Activated B cell treated with CpG ODN at 0.5 μM for 24 hours (primary cell): ENCODE data around the gene KCTD16. TPM values are rescaled to one million over a fixed set of nuclear protein-coding genes. Genes with fewer than 3 reads are reported as not detected.

Experiments used
- ATAC-seq: fragments of 200-7000 bp; cut with Tn5 transposase; one replicate; pipeline ENCODE4 v1.10.0; 2021; ENCODE audit warnings: low read depth, mild to moderate bottlenecking, moderate library complexity
- CTCF ChIA-PET: fragments of 350-600 bp; sonication (Branson Sonifier 250); formaldehyde crosslinking; loops from one replicate; lab custom pipeline; 2021; ENCODE audit warnings: antibody characterized with exemption; lab: Charles Lee
- POLR2A ChIA-PET: fragments of 350-600 bp; sonication (Branson Sonifier 250); formaldehyde crosslinking; loops from one replicate; lab custom pipeline; 2021; ENCODE audit warnings: antibody characterized with exemption; lab: Charles Lee
- DNase-seq: peaks from one replicate; pipeline ENCODE4 v3.0.0; 2022
- H3K27ac Mint-ChIP-seq: one replicate; pipeline ENCODE4 v1.8.0; 2020; ENCODE audit warnings: mixed read lengths
- H3K27me3 Mint-ChIP-seq: one replicate; pipeline ENCODE4 v1.8.0; 2021; ENCODE audit warnings: mixed read lengths
- H3K36me3 Mint-ChIP-seq: one replicate; pipeline ENCODE4 v1.8.0; 2021; ENCODE audit warnings: low read depth, mixed read lengths
- H3K4me1 Mint-ChIP-seq: one replicate; pipeline ENCODE4 v1.8.0; 2021; ENCODE audit warnings: mixed read lengths
- H3K4me3 Mint-ChIP-seq: one replicate; pipeline ENCODE4 v1.8.0; 2020; ENCODE audit warnings: mild to moderate bottlenecking, mixed read lengths
- H3K9me3 Mint-ChIP-seq: one replicate; pipeline ENCODE4 v1.8.0; 2020; ENCODE audit warnings: mixed read lengths
- intact Hi-C: fragments of 100-400 bp; cut with micrococcal nuclease; formaldehyde crosslinking; loops from one replicate; pipeline ENCODE4 v1.15.1; 2024
- total RNA-seq: library from RNA; stranded (reverse); gene quantifications from 2 replicates; pipeline ENCODE4 v1.2.3, GENCODE V29; 2022
- TF ChIP-seq, protein P1 (sequence below): fragments of 200-600 bp; IDR thresholded peaks from one replicate; pipeline ENCODE4 v1.8.0; 2022; ENCODE audit warnings: antibody characterized with exemption, mild to moderate bottlenecking

The KCTD16 gene
- total RNA-seq, 1 donor from 2014 or later, result not detected

DNA sequence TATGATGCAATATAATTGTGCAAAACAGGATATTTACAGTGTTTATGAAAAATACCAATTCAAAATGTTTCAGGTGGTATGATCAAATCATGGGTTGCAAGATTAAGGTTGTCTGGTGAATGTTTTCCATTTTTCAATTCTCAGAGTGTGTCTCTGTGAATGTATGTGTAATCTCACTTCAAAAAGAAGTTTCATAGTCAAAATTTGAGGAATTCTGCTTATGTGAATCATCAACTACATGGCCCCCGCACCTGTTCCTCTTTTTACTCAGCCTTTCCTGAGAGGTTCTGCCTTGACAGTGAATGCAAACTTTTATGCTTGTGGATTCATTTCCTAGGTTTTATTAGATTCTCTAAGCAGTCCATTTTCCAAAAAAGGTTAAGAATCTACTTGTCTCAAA lies 32.1 kb downstream of the KCTD16 start:
- no peaks in the 10 kb centered on the region for H3K9me3 Mint-ChIP-seq
- ATAC-seq (no peak), DNase-seq (no peak)
- H3K36me3 Mint-ChIP-seq, result no peaks in the 10 kb centered on the region
- TF ChIP-seq, protein P1, sequence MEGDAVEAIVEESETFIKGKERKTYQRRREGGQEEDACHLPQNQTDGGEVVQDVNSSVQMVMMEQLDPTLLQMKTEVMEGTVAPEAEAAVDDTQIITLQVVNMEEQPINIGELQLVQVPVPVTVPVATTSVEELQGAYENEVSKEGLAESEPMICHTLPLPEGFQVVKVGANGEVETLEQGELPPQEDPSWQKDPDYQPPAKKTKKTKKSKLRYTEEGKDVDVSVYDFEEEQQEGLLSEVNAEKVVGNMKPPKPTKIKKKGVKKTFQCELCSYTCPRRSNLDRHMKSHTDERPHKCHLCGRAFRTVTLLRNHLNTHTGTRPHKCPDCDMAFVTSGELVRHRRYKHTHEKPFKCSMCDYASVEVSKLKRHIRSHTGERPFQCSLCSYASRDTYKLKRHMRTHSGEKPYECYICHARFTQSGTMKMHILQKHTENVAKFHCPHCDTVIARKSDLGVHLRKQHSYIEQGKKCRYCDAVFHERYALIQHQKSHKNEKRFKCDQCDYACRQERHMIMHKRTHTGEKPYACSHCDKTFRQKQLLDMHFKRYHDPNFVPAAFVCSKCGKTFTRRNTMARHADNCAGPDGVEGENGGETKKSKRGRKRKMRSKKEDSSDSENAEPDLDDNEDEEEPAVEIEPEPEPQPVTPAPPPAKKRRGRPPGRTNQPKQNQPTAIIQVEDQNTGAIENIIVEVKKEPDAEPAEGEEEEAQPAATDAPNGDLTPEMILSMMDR, result no peak
- peaks cover 48% of the 10 kb centered on the region for H3K27me3 Mint-ChIP-seq
- H3K27ac Mint-ChIP-seq, result no peak overlapping the region
- intact Hi-C loops, result loop anchor here (1.0 to 10.0 kb wide), 4 partner anchors 1035 to 1929 kb away; no protein-coding TSS in a partner anchor
- POLR2A ChIA-PET, result no interaction called here
- CTCF ChIA-PET, result interaction anchor here (1.8 kb wide), 1 partner anchor 1928 kb away, joined by 12 read pairs; no protein-coding TSS in a partner anchor
- no peak overlapping the region for H3K4me3 Mint-ChIP-seq
- no peaks in the 10 kb centered on the region for H3K4me1 Mint-ChIP-seq

DNA sequence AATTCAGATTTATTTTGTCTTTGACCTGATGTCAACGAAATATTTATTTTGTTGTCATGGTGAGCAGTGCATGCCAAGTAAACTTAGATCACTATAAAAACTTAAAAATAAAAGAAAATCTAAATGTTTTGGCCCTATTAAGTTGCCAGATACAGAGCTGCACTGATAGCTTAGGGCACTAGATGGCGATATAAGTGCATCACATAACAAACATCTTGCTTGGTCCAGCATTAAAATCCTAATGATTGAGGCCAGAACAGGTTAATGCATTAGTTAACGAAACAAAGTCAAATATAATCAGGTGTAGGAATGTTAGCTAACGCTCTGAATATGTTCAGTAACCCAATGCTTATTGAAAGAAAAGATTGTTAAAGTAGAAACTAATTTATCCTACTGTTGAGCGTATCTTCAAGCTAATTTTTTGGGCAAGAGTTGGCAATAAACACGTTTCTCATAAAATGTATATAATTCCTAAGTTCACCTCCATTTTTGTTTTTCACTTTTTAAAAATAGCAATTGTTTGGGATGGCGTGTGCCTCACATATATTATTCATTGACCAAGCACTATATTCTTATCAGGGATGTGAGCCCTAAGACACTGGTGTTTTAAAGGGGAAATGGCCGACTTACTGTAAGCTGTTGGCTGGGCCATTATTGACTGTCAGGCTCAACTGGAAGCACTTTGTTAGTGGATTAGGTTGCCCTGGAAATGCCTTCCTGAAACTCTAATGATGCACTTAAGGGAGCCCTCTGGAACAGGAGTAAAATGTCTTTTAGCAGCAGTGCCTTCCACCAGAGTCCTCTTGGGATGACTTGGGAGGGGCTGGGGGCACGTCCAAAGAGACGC lies 33.3 kb downstream of the KCTD16 start:
- no peaks in the 10 kb centered on the region for H3K9me3 Mint-ChIP-seq
- no peaks in the 10 kb centered on the region for H3K4me1 Mint-ChIP-seq
- no peaks in the 10 kb centered on the region for H3K36me3 Mint-ChIP-seq
- ChIA-PET POLR2A (no interaction called here), CTCF (interaction anchor here (0.7 to 1.8 kb wide), 19 partner anchors 8 to 1927 kb away, joined by 3 to 23 read pairs (median 5); no protein-coding TSS in a partner anchor)
- TF ChIP-seq, protein P1, result peak; percentile 83
- no peak overlapping the region for H3K27ac Mint-ChIP-seq
- peaks cover 51% of the 10 kb centered on the region for H3K27me3 Mint-ChIP-seq
- ATAC-seq (peak; percentile 65), DNase-seq (no peak)
- H3K4me3 Mint-ChIP-seq, result no peak overlapping the region
- intact Hi-C loops, result loop anchor here (1.0 to 10.0 kb wide), 4 partner anchors 1033 to 1927 kb away; no protein-coding TSS in a partner anchor

DNA sequence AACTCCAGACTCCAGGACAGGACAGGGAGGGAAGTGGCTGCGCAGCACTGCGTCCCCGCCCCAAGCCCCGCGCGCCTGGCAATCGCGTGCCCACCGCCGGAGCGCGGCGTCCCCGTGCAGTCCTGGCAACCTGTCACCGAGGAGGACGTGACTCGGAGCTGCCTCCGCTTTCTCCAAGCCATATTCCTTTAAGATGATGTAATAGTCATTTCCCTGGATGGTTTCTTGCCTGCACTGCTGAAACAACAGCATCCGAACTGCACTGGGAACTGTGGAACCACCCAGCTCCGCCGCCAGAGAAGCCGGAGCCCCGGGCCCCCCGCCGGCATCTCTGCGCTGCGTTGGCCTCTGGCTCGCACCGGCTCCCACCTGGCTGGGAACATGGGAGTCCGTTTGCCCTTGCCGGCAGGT lies 34.5 kb downstream of the KCTD16 start:
- POLR2A ChIA-PET, result no interaction called here
- no peaks in the 10 kb centered on the region for H3K4me1 Mint-ChIP-seq
- H3K36me3 Mint-ChIP-seq, result no peaks in the 10 kb centered on the region
- no peak for ATAC-seq
- DNase-seq, result no peak
- TF ChIP-seq, protein P1, result no peak
- intact Hi-C loops, result loop anchor here (10.0 kb wide), 1 partner anchor 1680 kb away; no protein-coding TSS in a partner anchor
- H3K27ac Mint-ChIP-seq, result no peak overlapping the region
- H3K4me3 Mint-ChIP-seq, result no peak overlapping the region
- CTCF ChIA-PET, result interaction anchor here (1.2 to 1.8 kb wide), 5 partner anchors 9 to 1925 kb away, joined by 3 to 9 read pairs (median 4); no protein-coding TSS in a partner anchor
- peaks cover 47% of the 10 kb centered on the region for H3K27me3 Mint-ChIP-seq
- H3K9me3 Mint-ChIP-seq, result no peaks in the 10 kb centered on the region

DNA sequence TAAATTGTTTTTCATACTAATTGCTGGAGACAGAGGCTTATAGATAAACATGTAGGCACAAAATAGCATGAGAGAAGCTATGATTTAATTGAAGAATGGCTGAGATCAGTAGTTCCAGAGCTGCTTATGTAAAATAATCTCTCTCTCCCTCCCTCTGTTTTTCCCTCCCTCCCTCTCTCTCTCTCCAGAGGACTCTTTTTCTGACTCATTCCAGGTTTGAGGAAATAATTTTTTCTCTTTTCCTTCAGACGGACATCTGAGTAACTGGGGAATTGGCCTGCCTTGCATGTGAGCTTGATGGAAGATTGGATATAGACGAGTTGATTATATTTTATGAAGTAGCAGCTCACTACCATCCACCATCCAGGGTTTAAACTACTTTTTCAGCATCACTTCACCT lies 35.5 kb downstream of the KCTD16 start:
- ChIA-PET POLR2A (no interaction called here), CTCF (interaction anchor here (0.6 to 1.2 kb wide), 4 partner anchors 14 to 1924 kb away, joined by 3 to 4 read pairs (median 3); no protein-coding TSS in a partner anchor)
- no peak for ATAC-seq
- Mint-ChIP-seq H3K4me3 (no peak overlapping the region), H3K27me3 (peaks cover 47% of the 10 kb centered on the region), H3K27ac (no peak overlapping the region), H3K36me3 (no peaks in the 10 kb centered on the region), H3K4me1 (no peaks in the 10 kb centered on the region), H3K9me3 (no peaks in the 10 kb centered on the region)
- intact Hi-C loops, result loop anchor here (10.0 kb wide), 1 partner anchor 1679 kb away; no protein-coding TSS in a partner anchor
- no peak for DNase-seq
- TF ChIP-seq, protein P1, result no peak

DNA sequence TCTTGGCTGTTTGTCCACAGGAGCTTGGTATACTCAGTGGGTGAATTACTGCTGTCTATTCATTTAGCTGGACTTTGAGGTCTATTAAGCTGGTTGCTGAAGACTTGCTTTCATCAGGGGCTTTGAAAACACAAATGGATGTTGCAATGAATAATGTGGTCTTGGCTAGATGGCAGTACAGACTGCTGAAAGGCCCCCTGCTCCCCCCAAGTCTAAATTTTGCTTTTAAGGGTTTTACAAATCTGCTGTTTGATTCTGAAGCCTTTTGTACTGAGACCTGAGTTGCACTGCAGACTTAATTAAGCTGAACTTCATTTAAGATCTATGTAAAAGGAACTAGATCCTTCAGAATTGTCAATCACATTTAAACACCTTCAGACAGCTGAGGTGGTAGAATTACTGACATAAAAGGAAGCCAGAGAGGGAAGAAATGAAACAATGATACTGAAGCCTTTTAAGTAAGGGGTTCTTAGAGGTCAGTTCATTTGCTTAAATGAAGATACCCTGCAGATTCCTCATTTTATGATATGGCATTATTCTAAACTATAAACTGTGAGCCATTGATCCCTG lies 37.3 kb downstream of the KCTD16 start:
- Mint-ChIP-seq H3K27me3 (peaks cover 37% of the 10 kb centered on the region), H3K27ac (no peak overlapping the region), H3K4me3 (no peak overlapping the region), H3K9me3 (no peaks in the 10 kb centered on the region), H3K4me1 (no peaks in the 10 kb centered on the region), H3K36me3 (no peaks in the 10 kb centered on the region)
- ChIA-PET POLR2A (no interaction called here), CTCF (no interaction called here)
- TF ChIP-seq, protein P1, result no peak
- DNase-seq (no peak), ATAC-seq (no peak)
- intact Hi-C loops, result loop anchor here (10.0 kb wide), 1 partner anchor 1677 kb away; no protein-coding TSS in a partner anchor
